ENCODE results near the gene ABCG4. TPM values are rescaled to one million over a fixed set of nuclear protein-coding genes. Genes with fewer than 3 reads are reported as not detected.

The ABCG4 gene
- total and polyA plus RNA-seq, 2 of the 8 experiments (the other 6 are each of a cell fraction or from before 2014, with no cell fraction given), result 1.8 to 2.3 TPM

DNA sequence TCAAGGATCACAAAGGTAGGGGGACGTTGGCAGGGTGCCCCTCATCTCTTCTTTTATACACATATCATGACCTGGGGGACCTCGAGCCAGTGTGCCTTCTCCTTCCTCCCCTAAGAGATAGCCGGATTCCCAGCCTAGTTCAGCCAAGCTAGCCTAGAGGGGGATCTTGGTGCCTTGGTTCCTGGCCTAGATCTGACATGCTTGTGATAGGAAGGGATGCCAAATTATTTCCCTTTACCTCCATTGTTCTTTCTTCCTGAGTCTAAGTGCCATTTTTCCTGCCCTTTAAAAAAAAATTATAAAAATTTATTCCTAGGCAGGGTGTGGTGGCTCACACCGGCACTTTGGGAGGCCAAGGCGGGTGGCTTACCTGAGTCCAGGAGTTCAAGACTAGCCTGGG, 34.5 kb upstream of the ABCG4 start:
- H3K79me2 ChIP-seq (ENCODE audit: control insufficient read depth in 1 of 2, insufficient read depth in 2 of 2, low read length in 2 of 2), result no peaks in the 10 kb centered on the region
- POLR2A ChIA-PET (ENCODE audit: partially characterized antibody), result interaction anchor here (2.1 to 10.6 kb wide), 2 partner anchors 19 to 20 kb away, joined by 14 to 139 read pairs; a partner anchor contains a TSS
- no peaks in the 10 kb centered on the region; a peak in 1 of 8 replicates for H3K36me3 ChIP-seq (ENCODE audit: control insufficient read depth in 2 of 4, insufficient read depth in 4 of 4, low read length in 3 of 4)
- H3K18ac ChIP-seq (ENCODE audit: extremely low read depth, low read length), result no peak overlapping the region
- no peak overlapping the region for H3K56ac ChIP-seq (replicated peaks; ENCODE audit: insufficient read length, low read depth, low read length)
- H2AFZ ChIP-seq (ENCODE audit: low read length), result no peak overlapping the region
- no peak overlapping the region for H4K8ac ChIP-seq (ENCODE audit: extremely low read depth, insufficient read depth, low read length)
- H2AK5ac ChIP-seq (ENCODE audit: low read depth, low read length), result no peak overlapping the region
- no peak overlapping the region for H3K23ac ChIP-seq (ENCODE audit: insufficient read length)
- TF ChIP-seq CHD2 (IDR thresholded peaks at IDR 0.05; ENCODE audit: low read length), result no peak
- no peak for TF ChIP-seq SIRT6 (IDR thresholded peaks at IDR 0.05; ENCODE audit: low read length)
- no peak for TF ChIP-seq SAP30 (IDR thresholded peaks at IDR 0.05; ENCODE audit: insufficient read depth, insufficient replicate concordance, low read length)
- no peak for TF ChIP-seq KDM4A (IDR thresholded peaks at IDR 0.05; ENCODE audit: low read depth, low read length, severe bottlenecking)
- TF ChIP-seq EP300 (IDR thresholded peaks at IDR 0.05; ENCODE audit: borderline replicate concordance in 1 of 2, low read depth in 2 of 2, low read length in 2 of 2), result no peak
- TF ChIP-seq RNF2 (IDR thresholded peaks at IDR 0.05; ENCODE audit: borderline replicate concordance, low read depth, low read length, missing control alignments, poor library complexity, severe bottlenecking), result no peak
- TF ChIP-seq BACH1 (IDR thresholded peaks at IDR 0.05; ENCODE audit: low read length), result no peak
- no peak for TF ChIP-seq CREB1 (IDR thresholded peaks at IDR 0.05)
- no peak for TF ChIP-seq NRF1 (IDR thresholded peaks at IDR 0.05; ENCODE audit: low read depth, low read length)
- no peak for TF ChIP-seq GTF2F1 (IDR thresholded peaks at IDR 0.05; ENCODE audit: borderline replicate concordance, low read depth, low read length)
- no peak for TF ChIP-seq POLR2AphosphoS5 (IDR thresholded peaks at IDR 0.05; ENCODE audit: low read depth, low read length)
- TF ChIP-seq KDM5A (IDR thresholded peaks at IDR 0.05; ENCODE audit: low read length), result no peak
- no peak for TF ChIP-seq GABPA (IDR thresholded peaks at IDR 0.05; ENCODE audit: borderline replicate concordance, insufficient read depth, low read length)
- no peak for TF ChIP-seq EZH2 (IDR thresholded peaks at IDR 0.05; ENCODE audit: low read depth, low read length, severe bottlenecking)
- H3K4me3 ChIP-seq (ENCODE audit: extremely low read depth in 1 of 4, insufficient read depth in 2 of 4, low read depth in 3 of 4, low read length in 4 of 4), result no peak overlapping the region
- H4K91ac ChIP-seq (replicated peaks; ENCODE audit: insufficient read length, low read length), result no peak overlapping the region
- H3K4ac ChIP-seq (replicated peaks; ENCODE audit: insufficient read length, low read depth, low read length), result no peak overlapping the region
- no peak overlapping the region for H3K4me2 ChIP-seq (ENCODE audit: insufficient read depth in 1 of 2, low read depth in 2 of 2, low read length in 2 of 2)
- WGBS, 2 experiments (ENCODE audit: extremely low coverage in 1 of 2, insufficient coverage in 1 of 2, insufficient read length in 1 of 2, insufficient replicate concordance in 2 of 2, low coverage in 1 of 2, low lambda C conversion rate in 2 of 2, missing lambda C conversion rate in 1 of 2), result 93% methylated on average over 5 of the region's 5 CpGs; no CpG with 5 or more reads in 1 of the 2 experiments
- no peak for DNase-seq (ENCODE audit: low read depth in 1 of 2, low spot score in 2 of 2)
- no peaks in the 10 kb centered on the region for H4K20me1 ChIP-seq (replicated peaks in 1 of 2; ENCODE audit: control insufficient read depth in 1 of 2, insufficient read depth in 2 of 2, low read length in 2 of 2)
- no peak overlapping the region for H2BK120ac ChIP-seq (replicated peaks; ENCODE audit: low read depth, low read length)
- H3K27me3 ChIP-seq (replicated peaks in 1 of 4; ENCODE audit: control insufficient read depth in 3 of 4, extremely low read depth in 1 of 4, insufficient read depth in 3 of 4, low read length in 3 of 4), result no peaks in the 10 kb centered on the region
- H2BK15ac ChIP-seq (ENCODE audit: low read length), result no peak overlapping the region
- H3K79me1 ChIP-seq (ENCODE audit: low read depth, low read length), result no peaks in the 10 kb centered on the region; the same call in 1 of the 2 replicates
- no peak for FAIRE-seq
- H2BK5ac ChIP-seq (ENCODE audit: low read depth, low read length), result no peak overlapping the region
- H3K14ac ChIP-seq (ENCODE audit: insufficient read length), result no peak overlapping the region
- peaks cover 0 to 4% (median 0%) of the 10 kb centered on the region in 4 experiments; a peak in 1 of 7 replicates for H3K4me1 ChIP-seq (replicated peaks in 1 of 4; ENCODE audit: control insufficient read depth in 3 of 4, insufficient read depth in 4 of 4, low read length in 3 of 4)
- no peaks in the 10 kb centered on the region for H3K23me2 ChIP-seq (ENCODE audit: low read depth, low read length)
- H3K9ac ChIP-seq (replicated peaks in 1 of 4; ENCODE audit: extremely low read depth in 1 of 4, low read depth in 3 of 4, low read length in 3 of 4), result no peak overlapping the region
- no peak overlapping the region for H2BK20ac ChIP-seq (ENCODE audit: low read length)
- CTCF ChIA-PET (ENCODE audit: partially characterized antibody), result interaction anchor here (0.7 to 1.2 kb wide), 3 partner anchors 15 to 135 kb away, joined by 3 read pairs; no protein-coding TSS in a partner anchor
- no peak overlapping the region for H3K27ac ChIP-seq (ENCODE audit: low read depth, low read length)
- no peak overlapping the region for H4K5ac ChIP-seq (ENCODE audit: insufficient read length, low read depth, low read length)
- no peaks in the 10 kb centered on the region for H3K9me3 ChIP-seq (ENCODE audit: insufficient read depth in 2 of 2, low read depth in 1 of 2, low read length in 1 of 2)
- H2BK12ac ChIP-seq (ENCODE audit: low read depth, low read length), result no peak overlapping the region

Measured in H1 (cell line).